Neural cell (in vitro differentiated cells): Measurements from ENCODE around the gene TBCK. TPM values are rescaled to one million over a fixed set of nuclear protein-coding genes. Genes with fewer than 3 reads are reported as not detected.

Experiments
- H2AFZ ChIP-seq: fragments of 200-600, 300-800 bp; sonication (generic), shearing (Covaris generic); 2 replicates; pipeline ENCODE4 v1.6.0; 2014; ENCODE audit warnings: low read depth, mild to moderate bottlenecking, antibody characterized with exemption, low read length, moderate library complexity
- H3F3A ChIP-seq: fragments of 200-600 bp; shearing (Covaris generic); 2 replicates; pipeline ENCODE4 v1.6.1; 2016; ENCODE audit warnings: mild to moderate bottlenecking, moderate library complexity, mixed read lengths, antibody characterized with exemption, low read length; ENCODE audit not compliant: insufficient read depth, poor library complexity, severe bottlenecking
- H3K27ac ChIP-seq: fragments of 200-600, 300-800 bp; sonication (generic), shearing (Covaris generic); 2 replicates; pipeline ENCODE4 v1.5.1; 2014; ENCODE audit warnings: mild to moderate bottlenecking, low read length, moderate library complexity
- H3K27me3 ChIP-seq: fragments of 300-800, 200-600 bp; sonication (generic), shearing (Covaris generic); 2 replicates; pipeline ENCODE4 v1.6.0; 2014; ENCODE audit warnings: mild to moderate bottlenecking, low read depth, low read length, moderate library complexity; ENCODE audit not compliant: insufficient read depth
- H3K36me3 ChIP-seq: fragments of 300-800, 200-600 bp; sonication (generic), shearing (Covaris generic); 2 replicates; pipeline ENCODE4 v1.5.1; 2014; ENCODE audit warnings: mild to moderate bottlenecking, antibody characterized with exemption, low read length, moderate library complexity; ENCODE audit not compliant: insufficient read depth
- H3K4me2 ChIP-seq: fragments of 300-800, 200-600 bp; sonication (generic), shearing (Covaris generic); 2 replicates; pipeline ENCODE4 v1.6.0; 2014; ENCODE audit warnings: mild to moderate bottlenecking, low read length
- H3K4me3 ChIP-seq: fragments of 300-800, 200-600 bp; sonication (generic), shearing (Covaris generic); 2 replicates; pipeline ENCODE4 v1.5.1; 2014; ENCODE audit warnings: mild to moderate bottlenecking, low read length, moderate library complexity
- H3K79me2 ChIP-seq: fragments of 200-600 bp; shearing (Covaris generic); replicated peaks from 2 replicates; pipeline ENCODE4 v1.6.0; 2014; ENCODE audit warnings: mild to moderate bottlenecking, low read length, moderate library complexity; ENCODE audit not compliant: insufficient read depth
- H3K9ac ChIP-seq: fragments of 300-800, 200-600 bp; sonication (generic), shearing (Covaris generic); 2 replicates; pipeline ENCODE4 v1.6.1; 2016; ENCODE audit warnings: mild to moderate bottlenecking, low read length, mixed read lengths
- H3K9me2 ChIP-seq: fragments of 200-600 bp; shearing (Covaris generic); 2 replicates; pipeline ENCODE4 v1.6.1; 2016; ENCODE audit warnings: mild to moderate bottlenecking, low read length, mixed read lengths; ENCODE audit not compliant: insufficient read depth
- H3K9me3 ChIP-seq: fragments of 200-600, 300-800 bp; sonication (generic), shearing (Covaris generic); 2 replicates; pipeline ENCODE4 v1.6.1; 2016; ENCODE audit warnings: mild to moderate bottlenecking, mixed run types, low read length, moderate library complexity, mixed read lengths
- H4K20me1 ChIP-seq: fragments of 200-600 bp; shearing (Covaris generic); 2 replicates; pipeline ENCODE4 v1.6.1; 2016; ENCODE audit warnings: mild to moderate bottlenecking, mixed run types; ENCODE audit not compliant: insufficient read depth
- CTCF ChIP-seq: fragments of 450-650 bp; IDR thresholded peaks from 2 replicates; pipeline ENCODE4 v1.5.1; 2014; ENCODE audit warnings: antibody characterized with exemption, mild to moderate bottlenecking, moderate library complexity; ENCODE audit not compliant: poor library complexity, severe bottlenecking
- EP300 ChIP-seq: fragments of 450-650 bp; conservative IDR thresholded peaks from 2 replicates; pipeline ENCODE4 v1.6.1; 2014; ENCODE audit warnings: antibody characterized with exemption, mild to moderate bottlenecking, moderate library complexity; ENCODE audit not compliant: poor library complexity, severe bottlenecking
- EZH2 ChIP-seq: fragments of 200-600, 300-800 bp; shearing (Covaris generic), sonication (generic); IDR thresholded peaks from 2 replicates; pipeline ENCODE4 v1.6.1; 2014; ENCODE audit warnings: antibody characterized with exemption, low read length, borderline replicate concordance, mild to moderate bottlenecking; ENCODE audit not compliant: insufficient read depth, poor library complexity, severe bottlenecking
- MXI1 ChIP-seq: fragments of 450-650 bp; conservative IDR thresholded peaks from 2 replicates; pipeline ENCODE4 v1.6.1; 2014; ENCODE audit warnings: antibody characterized with exemption, mild to moderate bottlenecking; ENCODE audit not compliant: poor library complexity, severe bottlenecking
- POLR2AphosphoS5 ChIP-seq: IDR thresholded peaks from 2 replicates; pipeline ENCODE4 v1.6.1; 2012
- RAD21 ChIP-seq: fragments of 450-650 bp; conservative IDR thresholded peaks from 2 replicates; pipeline ENCODE4 v1.6.1; 2014; ENCODE audit warnings: antibody characterized with exemption, mild to moderate bottlenecking, moderate library complexity
- SMC3 ChIP-seq: fragments of 450-650 bp; conservative IDR thresholded peaks from 2 replicates; pipeline ENCODE4 v1.6.1; 2014; ENCODE audit warnings: antibody characterized with exemption, mild to moderate bottlenecking, moderate library complexity; ENCODE audit not compliant: poor library complexity
- TAF1 ChIP-seq: IDR thresholded peaks from 2 replicates; pipeline ENCODE4 v1.6.1; 2012; ENCODE audit warnings: low read depth
- polyA plus RNA-seq: library from polyadenylated mRNA; depleted of rRNA; stranded (reverse); fragments of >200 nt; gene quantifications from 2 replicates; pipeline ENCODE4 v1.2.3, GENCODE V29; 2014
- TF ChIP-seq, protein P1 (sequence below): IDR thresholded peaks from 2 replicates; pipeline ENCODE4 v1.6.1; 2012; ENCODE audit warnings: borderline replicate concordance

The TBCK gene
- polyA plus RNA-seq, 1 donor from 2014 or later: 55.0 TPM

GRCh38 chr4:106039796-106040195 is 276.2 kb downstream of the TBCK start:
- no peaks in the 10 kb centered on the region for H4K20me1 ChIP-seq
- H3K4me2 ChIP-seq: no peak overlapping the region
- no peaks in the 10 kb centered on the region for H3K27me3 ChIP-seq
- no peak overlapping the region for H2AFZ ChIP-seq
- H3K9me3 ChIP-seq: no peaks in the 10 kb centered on the region
- no peak overlapping the region for H3K27ac ChIP-seq
- no peak overlapping the region for H3K4me3 ChIP-seq
- H3K9me2 ChIP-seq: no peaks in the 10 kb centered on the region
- H3K79me2 ChIP-seq: no peaks in the 10 kb centered on the region
- TF ChIP-seq MXI1 (no peak), SMC3 (no peak), EZH2 (no peak), RAD21 (no peak), TAF1 (no peak), POLR2AphosphoS5 (no peak), CTCF (no peak), EP300 (no peak)
- TF ChIP-seq, protein P1, sequence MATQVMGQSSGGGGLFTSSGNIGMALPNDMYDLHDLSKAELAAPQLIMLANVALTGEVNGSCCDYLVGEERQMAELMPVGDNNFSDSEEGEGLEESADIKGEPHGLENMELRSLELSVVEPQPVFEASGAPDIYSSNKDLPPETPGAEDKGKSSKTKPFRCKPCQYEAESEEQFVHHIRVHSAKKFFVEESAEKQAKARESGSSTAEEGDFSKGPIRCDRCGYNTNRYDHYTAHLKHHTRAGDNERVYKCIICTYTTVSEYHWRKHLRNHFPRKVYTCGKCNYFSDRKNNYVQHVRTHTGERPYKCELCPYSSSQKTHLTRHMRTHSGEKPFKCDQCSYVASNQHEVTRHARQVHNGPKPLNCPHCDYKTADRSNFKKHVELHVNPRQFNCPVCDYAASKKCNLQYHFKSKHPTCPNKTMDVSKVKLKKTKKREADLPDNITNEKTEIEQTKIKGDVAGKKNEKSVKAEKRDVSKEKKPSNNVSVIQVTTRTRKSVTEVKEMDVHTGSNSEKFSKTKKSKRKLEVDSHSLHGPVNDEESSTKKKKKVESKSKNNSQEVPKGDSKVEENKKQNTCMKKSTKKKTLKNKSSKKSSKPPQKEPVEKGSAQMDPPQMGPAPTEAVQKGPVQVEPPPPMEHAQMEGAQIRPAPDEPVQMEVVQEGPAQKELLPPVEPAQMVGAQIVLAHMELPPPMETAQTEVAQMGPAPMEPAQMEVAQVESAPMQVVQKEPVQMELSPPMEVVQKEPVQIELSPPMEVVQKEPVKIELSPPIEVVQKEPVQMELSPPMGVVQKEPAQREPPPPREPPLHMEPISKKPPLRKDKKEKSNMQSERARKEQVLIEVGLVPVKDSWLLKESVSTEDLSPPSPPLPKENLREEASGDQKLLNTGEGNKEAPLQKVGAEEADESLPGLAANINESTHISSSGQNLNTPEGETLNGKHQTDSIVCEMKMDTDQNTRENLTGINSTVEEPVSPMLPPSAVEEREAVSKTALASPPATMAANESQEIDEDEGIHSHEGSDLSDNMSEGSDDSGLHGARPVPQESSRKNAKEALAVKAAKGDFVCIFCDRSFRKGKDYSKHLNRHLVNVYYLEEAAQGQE: no peak
- H3K9ac ChIP-seq: no peak overlapping the region
- H3F3A ChIP-seq: no peaks in the 10 kb centered on the region
- H3K36me3 ChIP-seq: no peaks in the 10 kb centered on the region

DNA sequence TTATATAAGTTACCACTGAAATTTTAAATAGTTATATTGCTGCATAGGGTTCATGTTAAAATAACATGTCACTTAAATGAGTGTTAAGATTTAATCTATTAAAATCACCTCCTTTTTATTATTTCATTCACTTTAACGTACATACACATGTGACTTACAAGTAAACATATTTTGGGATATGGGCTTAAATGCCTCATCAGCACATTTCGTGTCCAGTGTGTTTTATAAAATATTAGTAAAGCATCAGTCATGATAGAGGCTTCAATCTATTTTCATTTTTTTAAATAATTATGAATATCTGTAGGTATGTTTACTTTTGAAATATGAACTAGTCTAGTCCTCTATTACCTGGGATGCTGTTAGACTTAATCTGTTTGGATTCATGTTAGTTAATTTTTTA is 277.1 kb downstream of the TBCK start:
- no peaks in the 10 kb centered on the region for H3F3A ChIP-seq
- no peak overlapping the region for H3K27ac ChIP-seq
- H3K4me2 ChIP-seq: no peak overlapping the region
- no peaks in the 10 kb centered on the region for H3K79me2 ChIP-seq
- no peak overlapping the region for H3K9ac ChIP-seq
- no peaks in the 10 kb centered on the region for H3K9me3 ChIP-seq
- no peak overlapping the region for H2AFZ ChIP-seq
- H3K27me3 ChIP-seq: no peaks in the 10 kb centered on the region
- no peak overlapping the region for H3K4me3 ChIP-seq
- TF ChIP-seq EZH2: no peak
- TF ChIP-seq, protein P1: no peak
- TF ChIP-seq SMC3: no peak
- TF ChIP-seq CTCF: no peak
- TF ChIP-seq POLR2AphosphoS5: no peak
- no peak for TF ChIP-seq TAF1
- no peak for TF ChIP-seq RAD21
- TF ChIP-seq MXI1: no peak
- no peak for TF ChIP-seq EP300
- no peaks in the 10 kb centered on the region for H3K9me2 ChIP-seq
- no peaks in the 10 kb centered on the region for H3K36me3 ChIP-seq
- H4K20me1 ChIP-seq: no peaks in the 10 kb centered on the region
